SW 1271 (cell line): Measurements from ENCODE around the gene CGB5.

Experiments
- DNase-seq, 2 experiments: peaks; one replicate each; lab custom pipeline; 2025; lab: John Stamatoyannopoulos, UW

CGB5 gene

DNA sequence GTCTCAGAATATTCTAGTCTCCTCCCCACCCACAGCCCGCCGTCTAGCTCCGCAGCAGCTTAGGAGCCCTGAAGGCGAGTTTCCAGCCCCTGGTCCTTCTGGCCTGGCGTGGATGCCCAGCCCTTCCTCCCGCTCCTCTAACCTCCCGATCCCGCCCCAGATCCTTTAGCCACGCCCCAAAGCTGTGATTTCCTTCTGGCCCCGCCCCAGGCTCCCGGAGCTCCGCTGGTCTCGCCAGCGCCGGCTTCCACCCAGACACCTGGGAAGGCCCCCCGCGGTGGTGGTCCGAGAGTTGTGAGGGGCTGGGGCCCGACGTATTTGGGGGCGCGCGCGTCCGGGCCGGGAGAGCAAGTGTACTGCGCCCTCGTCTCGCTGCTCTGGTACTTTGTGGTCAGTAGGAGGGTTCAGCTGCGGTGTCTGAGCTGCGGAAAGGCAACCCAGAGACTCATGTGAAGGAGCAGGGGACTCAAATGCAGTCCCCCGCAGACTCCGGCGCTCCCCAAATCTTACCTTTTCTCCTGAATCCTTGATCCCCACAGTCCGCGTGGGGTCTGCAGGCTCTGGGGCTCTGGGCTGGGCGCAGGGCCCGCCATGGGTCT, 14.1 kb downstream of the CGB5 start, which contains the start of gene CGB7:
Gene CGB7, minus strand, starts transcription at position 114 of the 599 bp plus-strand sequence. CDS start 2,374 bp downstream, outside the sequence.
- DNase-seq, result peak; percentile 50 to 51

DNA sequence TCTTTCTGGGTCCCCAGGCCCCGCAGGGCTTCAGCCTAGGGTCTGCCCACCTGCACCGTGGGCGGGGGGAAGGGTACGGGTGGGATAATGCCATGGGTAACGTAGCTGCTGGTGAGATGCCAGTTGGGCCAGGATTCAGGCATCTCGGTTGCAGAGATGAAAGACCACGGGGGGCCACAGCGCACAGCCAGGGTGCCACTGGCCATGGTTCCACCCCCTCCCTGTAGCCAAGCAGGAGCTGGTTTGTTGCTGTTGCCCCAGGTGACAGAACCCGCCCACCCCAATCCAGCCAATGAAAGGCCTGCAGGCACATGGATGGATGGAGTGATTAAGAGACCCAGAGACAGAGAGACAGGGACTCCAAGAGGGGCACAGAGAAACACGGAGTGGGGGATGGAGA, 14.9 kb downstream of the CGB5 start:
- no peak for DNase-seq

GRCh38 chr19:49059053-49059452, 15.4 kb downstream of the CGB5 start:
- DNase-seq, result no peak

GRCh38 chr19:49061000-49061399, 17.4 kb downstream of the CGB5 start:
- DNase-seq, result no peak

DNA sequence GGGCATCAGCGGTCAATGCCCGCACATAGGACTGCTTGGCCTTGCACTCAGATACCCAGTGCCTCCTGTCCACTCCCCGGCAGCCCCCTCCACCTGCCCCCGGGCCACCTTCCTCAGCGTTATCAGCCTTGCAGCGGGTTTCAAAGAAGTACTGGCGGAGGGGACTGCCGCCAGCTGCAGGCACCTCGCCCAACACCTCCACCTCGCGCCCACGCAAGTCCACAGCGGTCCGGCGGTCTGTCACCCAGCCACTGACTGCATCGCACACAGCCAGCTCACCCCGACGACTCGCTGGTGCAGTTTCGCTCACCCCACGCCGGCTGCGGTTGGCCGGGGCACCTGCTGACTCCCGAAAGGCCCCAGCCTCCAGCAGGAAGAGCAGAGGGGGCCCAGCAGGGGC, 17.8 kb downstream of the CGB5 start:
- DNase-seq, result no peak

DNA sequence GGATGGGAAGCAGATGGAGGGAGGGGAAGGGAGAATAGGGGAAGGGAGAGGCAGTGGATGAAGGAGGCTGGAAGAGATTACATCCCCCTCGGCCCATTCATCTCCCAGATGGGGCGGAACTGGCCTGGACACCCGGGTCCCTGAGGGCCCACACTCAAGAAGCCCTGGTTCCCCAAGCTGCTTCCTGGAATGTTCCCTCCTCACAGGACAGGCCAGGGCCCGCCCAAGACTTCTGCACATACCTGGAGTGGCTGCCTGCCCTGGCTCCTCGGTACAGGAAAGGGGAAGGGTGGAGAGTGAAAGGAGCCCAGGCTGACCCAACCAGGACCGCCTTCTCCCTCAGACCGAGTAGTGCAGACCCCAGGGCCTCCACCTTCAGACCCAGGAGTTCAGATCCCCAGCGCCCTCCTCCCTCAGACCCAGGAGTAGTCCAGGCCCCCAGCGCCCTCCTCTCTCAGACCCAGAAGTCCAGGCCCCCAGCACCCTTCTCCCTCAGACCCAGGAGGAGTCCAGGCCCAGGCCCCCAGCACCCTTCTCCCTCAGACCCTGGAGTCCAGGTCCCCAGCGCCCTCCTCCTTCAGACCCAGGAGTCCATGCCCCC, 20.5 kb downstream of the CGB5 start:
- no peak for DNase-seq

DNA sequence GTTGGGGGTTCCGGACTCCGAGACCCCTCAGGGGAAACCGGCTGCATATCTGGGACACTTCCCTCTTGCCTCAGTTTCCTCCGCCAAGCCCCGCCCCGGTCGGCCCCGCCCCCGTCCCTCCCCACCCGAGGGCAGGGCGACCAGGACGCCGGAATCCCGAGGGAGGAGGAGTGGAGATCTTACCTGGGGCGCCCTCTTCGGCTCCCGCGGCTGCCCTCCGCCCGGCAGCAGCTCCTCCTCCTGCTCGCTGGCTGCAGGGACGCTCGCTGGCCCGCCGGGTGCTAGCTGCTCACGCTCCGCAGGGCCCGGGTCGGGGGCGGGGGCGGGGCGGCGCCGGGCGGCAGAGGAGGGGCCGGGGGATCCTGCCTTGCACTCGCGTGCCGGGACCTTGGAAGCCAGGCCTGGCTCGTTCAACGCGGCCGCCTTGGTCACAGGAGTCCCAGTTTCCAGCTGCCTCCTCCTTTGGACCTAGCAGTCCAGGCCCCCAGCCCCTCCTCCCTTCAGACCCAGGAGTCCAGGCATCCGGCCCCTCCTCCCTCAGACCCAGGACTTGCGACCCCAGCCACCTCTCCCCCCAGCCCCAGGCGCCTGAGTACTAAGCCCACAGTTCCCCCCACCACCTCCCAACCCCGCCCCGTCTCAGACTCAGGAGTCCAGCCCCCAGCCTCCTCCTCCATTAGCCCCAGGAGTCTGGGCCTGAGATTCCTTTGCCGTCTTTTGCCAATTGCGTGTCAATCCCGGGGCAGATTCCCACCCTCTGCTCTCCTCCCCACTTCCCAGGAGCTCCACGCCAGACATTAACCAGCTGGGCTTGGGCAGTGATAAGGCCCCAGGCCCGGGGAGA, 21.3 kb downstream of the CGB5 start, which contains the start of gene NTF4:
Gene NTF4, minus strand, starts transcription at position 51 of the 844 bp plus-strand sequence. CDS start 2,821 bp downstream, outside the sequence.
- peak in 1 of 2 experiments; percentile 20 for DNase-seq

DNA sequence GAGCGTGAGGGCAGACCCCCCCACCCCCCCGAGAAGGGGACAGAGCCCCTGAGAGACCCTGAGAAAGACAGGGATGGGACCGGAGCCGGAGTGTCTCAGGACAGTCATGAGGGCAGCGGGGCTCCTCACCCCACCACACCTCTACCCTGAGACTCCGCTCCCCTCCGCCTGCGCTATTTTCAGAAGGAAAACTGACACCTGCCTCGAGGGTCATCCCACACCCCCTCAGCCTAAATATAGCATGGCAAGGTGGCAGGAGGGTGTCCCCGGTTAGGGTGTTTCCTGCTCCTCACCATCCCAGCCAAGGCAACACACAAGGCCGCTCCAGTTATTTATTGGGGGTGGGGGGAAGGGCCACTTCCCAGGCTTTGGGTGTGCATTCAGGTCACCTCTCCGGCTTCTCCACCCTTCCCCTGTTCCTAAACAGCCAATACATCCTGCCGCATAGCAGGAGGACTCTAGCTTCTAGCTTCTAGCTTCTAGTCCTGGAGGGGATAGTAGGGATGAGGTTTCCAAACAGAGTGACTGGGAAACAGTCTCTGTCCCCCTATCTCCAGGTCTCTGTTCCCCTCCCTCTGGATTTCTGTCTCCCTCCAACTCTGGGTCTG, 22.4 kb downstream of the CGB5 start:
- DNase-seq, result no peak

GRCh38 chr19:49067554-49067953, 23.9 kb downstream of the CGB5 start:
- no peak for DNase-seq

DNA sequence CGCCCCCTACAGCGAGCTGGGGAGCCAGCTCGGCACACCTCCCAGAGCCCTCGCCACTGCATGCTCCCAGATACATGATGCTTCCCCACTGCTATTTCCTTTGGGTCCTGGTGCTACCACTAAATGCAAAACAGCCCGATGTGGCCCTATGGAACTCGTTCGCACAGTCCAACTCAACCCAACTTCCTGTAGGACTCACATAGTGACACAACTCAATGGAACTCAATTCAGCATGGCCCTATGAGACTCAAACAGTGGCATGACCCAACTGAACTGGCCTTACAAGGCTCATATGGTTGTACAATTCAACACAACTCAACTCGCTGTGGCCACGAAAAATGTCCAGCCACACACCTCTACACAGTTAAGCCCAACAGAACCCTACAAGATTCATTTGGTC, 25.4 kb downstream of the CGB5 start:
- DNase-seq, result no peak

DNA sequence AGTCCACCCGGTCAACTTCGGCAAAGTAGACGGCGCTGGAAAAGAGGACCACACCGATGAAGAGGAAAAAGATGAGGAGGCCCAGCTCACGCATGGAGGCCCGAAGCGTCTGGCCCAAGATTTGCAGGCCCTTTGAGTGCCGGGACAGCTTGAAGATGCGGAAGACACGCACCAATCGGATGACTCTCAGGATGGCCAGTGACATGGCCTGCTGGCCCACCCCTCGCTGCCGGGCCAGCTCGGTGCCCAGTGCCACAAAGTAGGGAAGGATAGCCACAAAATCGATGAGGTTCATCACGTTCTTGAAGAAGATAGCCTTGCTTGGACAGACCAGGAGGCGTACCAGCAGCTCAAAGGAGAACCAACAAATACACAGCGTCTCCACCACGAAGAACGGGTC, 26.8 kb downstream of the CGB5 start:
- DNase-seq, result no peak

DNA sequence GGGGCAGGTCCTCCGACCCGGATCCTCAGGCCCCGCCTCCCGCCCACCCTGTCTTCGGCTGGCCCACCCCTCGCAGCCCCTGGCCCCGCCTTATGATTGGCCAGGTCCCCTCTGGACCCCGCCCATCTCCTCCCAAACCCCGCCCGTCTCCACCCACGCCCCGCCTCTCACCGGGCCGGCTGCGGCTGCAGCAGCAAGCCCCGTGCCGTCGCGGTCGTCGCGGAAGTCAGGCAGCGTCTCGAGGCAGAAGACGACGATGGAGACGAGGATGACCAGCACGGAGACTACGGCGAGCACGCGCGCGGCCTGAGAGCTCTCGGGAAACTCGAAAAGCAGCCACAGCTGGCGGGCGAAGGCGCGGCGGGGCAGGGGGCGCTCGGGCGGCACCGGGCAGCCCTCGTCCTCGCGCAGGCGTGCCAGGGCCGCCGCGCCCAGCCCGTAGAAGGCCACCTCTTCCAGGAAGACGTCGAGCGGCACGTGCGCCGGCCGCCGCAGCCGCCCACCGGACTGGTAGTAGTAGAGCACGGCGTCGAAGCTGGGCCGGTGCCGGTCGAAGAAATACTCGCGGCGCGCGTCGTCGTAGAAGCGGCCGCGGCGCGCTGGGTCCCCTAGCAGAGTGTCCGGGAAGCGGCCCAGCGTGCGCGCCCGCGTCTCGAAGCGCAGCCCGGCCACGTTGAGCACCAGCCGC, 28.4 kb downstream of the CGB5 start:
- no peak for DNase-seq

- DNase-seq, result no peak
Measured at GRCh38 chr19:49073514-49074378, 30.1 kb downstream of the CGB5 start.

DNA sequence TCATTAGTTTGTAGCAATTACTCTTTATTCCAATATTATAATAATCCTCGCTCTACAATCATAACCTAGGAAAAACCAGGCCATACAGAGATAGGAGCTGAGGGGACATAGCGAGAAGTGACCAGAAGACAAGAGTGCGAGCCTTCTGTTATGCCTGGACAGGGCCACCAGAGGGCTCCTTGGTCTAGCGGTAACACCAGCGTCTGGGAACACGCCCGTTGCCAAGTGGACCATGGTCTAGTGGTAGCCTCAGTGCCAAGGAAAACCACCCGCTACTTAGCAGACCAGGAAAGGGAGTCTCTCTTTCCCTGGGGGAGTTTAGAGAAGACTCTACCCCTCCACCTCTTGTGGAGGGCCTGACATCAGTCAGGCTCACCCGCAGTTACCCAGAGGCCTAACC, 31.2 kb downstream of the CGB5 start:
- peak in 1 of 2 experiments; percentile 41 for DNase-seq

- DNase-seq, result no peak
Measured at GRCh38 chr19:49080392-49080791, 36.7 kb downstream of the CGB5 start.

- DNase-seq, result no peak
Measured at GRCh38 chr19:49081273-49081672, 37.6 kb downstream of the CGB5 start.

DNA sequence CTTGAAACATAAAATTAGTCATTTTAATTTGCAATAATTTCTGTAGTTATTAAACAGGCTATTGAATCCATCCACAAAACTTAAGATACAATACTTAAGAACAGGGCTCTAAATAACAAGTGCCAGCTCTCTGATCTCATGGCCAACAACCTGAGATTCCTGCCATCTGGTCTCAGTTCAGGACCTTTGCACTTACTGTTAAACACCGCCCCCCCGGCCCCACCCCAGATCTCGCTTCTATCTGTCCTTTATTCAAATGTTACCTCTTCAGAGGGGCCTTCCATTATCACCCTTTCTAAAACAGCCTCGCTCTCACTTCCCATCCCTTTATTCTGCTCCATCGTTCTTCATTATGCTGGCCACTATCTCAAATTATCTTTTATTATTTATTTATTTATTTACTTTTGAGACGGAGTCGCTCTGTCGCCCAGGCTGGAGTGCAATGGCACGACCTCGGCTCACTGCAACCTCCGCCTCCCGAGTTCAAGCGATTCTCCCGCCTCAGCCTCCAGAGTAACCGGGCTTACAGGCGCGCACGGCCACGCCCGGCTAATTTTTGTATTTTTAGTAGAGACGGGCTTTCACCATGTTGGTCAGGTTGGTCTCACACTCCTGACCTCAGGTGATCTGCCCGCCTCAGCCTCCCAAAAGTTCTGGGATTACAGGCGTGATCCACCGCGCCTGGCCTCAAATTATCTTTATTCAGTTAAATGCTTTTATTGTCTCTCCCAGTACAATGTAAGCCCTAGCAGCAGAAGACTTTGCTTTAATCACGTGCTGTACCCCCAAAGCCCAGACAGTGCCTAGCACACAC, 40.8 kb downstream of the CGB5 start:
- DNase-seq, result no peak

DNA sequence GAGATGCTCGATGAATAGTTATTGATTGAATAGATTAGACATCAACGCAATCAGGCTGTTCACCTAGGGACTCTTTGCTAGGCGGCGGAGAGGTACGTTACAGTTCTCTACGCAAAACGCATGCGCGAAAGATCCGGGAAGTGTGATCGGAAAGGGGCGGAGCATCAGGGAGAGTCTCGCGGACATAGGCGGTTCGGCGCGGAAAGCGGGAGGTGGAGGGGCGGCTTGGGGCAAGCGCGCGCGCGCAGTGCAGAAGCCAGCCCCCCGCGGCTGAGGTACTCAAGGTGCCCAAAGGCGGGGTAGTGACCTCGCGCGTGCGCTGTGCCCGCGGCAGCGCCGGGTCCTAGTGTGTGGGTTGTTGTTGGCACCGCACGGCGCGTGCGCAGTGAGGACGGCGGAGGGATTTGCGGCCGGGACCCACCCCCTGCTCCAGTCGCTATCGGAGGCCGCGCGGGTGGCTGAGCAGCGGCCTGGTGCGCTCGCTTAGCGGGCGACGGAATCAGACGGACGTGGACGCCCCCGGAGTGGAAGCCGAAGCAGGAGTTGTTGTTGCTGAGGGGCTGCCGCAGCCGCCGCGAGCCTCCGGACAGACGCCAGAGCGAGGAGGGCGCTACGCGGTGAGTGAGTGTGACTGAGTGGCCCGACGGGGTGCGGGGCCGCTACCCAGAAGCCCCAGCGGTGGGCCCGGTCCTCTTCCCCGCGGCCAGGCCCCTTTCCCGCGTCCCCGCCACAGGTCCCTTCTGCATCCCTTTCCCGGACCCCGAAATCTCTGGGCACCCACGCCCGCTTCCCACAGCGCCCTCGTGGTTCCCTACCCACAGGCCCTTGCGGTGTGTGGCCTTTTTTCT, 41.6 kb downstream of the CGB5 start, which contains the start of gene SNRNP70:
Gene SNRNP70, plus strand, starts transcription at position 432 of the 848 bp plus-strand sequence. CDS start 964 bp downstream, outside the sequence.
- DNase-seq, result peak; percentile 90 to 96

- DNase-seq, result no peak
Measured at GRCh38 chr19:49085868-49086232, 42.2 kb downstream of the CGB5 start.
